Duodenal mucosa (tissue), 2 donors: ENCODE measurements around the gene PLOD1.
"Not testable (repeated sequence)": the region's sequence is repeated elsewhere in the genome, so short reads cannot be mapped to it uniquely, and the experiment has no call there.

Source experiments
- H3K27ac ChIP-seq: one replicate; pipeline ENCODE4 v1.7.0; 2013; ENCODE audit warnings: low read depth, low read length
- H3K27me3 ChIP-seq, 2 donors: one replicate each; pipeline ENCODE4 v1.7.0; 2013; ENCODE audit warnings: low read length in 2 of 2, control low read depth in 1 of 2; ENCODE audit not compliant: insufficient read depth in 2 of 2, control insufficient read depth in 1 of 2
- H3K36me3 ChIP-seq, 2 donors: one replicate each; pipeline ENCODE4 v1.7.0; 2013; ENCODE audit warnings: low read length in 2 of 2, control low read depth in 1 of 2; ENCODE audit not compliant: insufficient read depth in 2 of 2, control insufficient read depth in 1 of 2
- H3K4me1 ChIP-seq, 2 donors: one replicate each; pipeline ENCODE4 v1.7.0; 2013; ENCODE audit warnings: low read length in 2 of 2, control low read depth in 1 of 2; ENCODE audit not compliant: insufficient read depth in 2 of 2, control insufficient read depth in 1 of 2
- H3K4me3 ChIP-seq, 2 donors: one replicate each; pipeline ENCODE4 v1.7.0; 2013; ENCODE audit warnings: low read length in 2 of 2, low read depth in 1 of 2
- H3K9ac ChIP-seq, 2 donors: one replicate each; pipeline ENCODE4 v1.7.0; 2013; ENCODE audit warnings: low read length in 2 of 2, low read depth in 1 of 2
- H3K9me3 ChIP-seq, 2 donors: one replicate each; pipeline ENCODE4 v1.7.0; 2013; ENCODE audit warnings: low read length in 2 of 2, control low read depth in 1 of 2; ENCODE audit not compliant: control insufficient read depth in 1 of 2

The PLOD1 gene

DNA sequence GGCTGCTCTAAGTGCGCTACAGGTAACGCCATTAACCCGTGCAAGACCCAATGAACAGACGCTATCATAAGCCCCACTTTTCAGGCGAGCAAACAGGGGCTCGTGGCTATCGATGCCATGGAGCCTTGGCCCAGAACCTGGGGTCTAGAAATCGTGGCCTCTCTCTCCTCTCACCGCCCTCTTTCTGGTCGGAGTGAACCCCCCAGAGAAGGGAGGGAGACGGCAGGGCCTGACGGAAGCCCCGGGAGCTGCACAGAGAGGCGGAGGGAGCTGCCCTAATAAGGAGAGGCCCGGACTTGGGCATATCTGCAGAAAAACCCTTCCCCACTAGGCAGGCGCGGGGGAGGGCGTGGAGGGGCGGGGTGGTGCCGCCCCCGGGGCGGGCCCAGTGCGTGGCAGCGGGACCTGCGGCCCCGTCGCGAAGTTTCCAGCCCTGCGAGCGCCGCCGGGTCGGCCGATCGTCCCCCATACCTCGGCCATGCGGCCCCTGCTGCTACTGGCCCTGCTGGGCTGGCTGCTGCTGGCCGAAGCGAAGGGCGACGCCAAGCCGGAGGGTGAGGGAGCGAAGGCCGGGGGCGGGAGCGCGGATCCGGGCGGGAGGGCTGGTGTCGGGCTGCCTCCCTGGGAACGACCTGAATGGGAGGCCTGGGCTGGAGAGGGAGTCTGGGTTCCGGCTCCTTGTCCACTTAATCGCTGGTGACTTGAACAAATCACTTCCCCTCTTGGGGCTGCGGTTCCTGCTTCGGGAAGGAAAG, at the start of gene PLOD1:
PLOD1 (plus strand) TSS at position 416 of the 755 bp plus-strand sequence; CDS start at position 479, 63 bp downstream.
- Histone ChIP-seq H3K27ac (peak within 1 kb of the TSS; percentile 77), H3K9ac (peak within 1 kb of the TSS; percentile 82 to 86), H3K4me3 (peak within 1 kb of the TSS; percentile 72 to 83), H3K36me3 (no peaks in the 10 kb centered on the region), H3K9me3 (no peaks in the 10 kb centered on the region), H3K27me3 (no peaks in the 10 kb centered on the region), H3K4me1 (peaks cover 9 to 16% of the 10 kb centered on the region in 2 donors)

DNA sequence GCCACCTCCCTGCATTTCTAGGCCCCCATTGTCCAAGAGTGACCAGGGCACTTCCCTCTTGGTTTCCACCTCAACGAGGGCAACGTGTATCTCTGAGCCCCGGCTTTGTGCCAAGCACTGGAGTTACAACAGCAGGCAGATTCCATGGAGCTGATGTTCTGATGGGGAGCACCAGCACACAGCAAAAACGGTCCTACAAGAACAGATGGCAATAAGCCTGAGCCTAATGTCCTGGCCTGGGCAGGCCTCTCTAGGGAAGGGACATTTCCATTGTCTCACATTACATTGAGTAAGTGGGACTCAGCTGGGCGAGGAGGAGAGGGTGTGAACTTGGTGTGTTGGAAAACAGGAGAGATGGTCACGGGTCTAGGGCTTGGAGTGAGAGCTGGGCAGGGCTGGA, 48.6 kb upstream of the PLOD1 start:
- no peak overlapping the region for H3K9ac ChIP-seq
- no peak overlapping the region for H3K27ac ChIP-seq
- H3K4me1 ChIP-seq, result peaks cover 7% of the 10 kb centered on the region in 2 donors

DNA sequence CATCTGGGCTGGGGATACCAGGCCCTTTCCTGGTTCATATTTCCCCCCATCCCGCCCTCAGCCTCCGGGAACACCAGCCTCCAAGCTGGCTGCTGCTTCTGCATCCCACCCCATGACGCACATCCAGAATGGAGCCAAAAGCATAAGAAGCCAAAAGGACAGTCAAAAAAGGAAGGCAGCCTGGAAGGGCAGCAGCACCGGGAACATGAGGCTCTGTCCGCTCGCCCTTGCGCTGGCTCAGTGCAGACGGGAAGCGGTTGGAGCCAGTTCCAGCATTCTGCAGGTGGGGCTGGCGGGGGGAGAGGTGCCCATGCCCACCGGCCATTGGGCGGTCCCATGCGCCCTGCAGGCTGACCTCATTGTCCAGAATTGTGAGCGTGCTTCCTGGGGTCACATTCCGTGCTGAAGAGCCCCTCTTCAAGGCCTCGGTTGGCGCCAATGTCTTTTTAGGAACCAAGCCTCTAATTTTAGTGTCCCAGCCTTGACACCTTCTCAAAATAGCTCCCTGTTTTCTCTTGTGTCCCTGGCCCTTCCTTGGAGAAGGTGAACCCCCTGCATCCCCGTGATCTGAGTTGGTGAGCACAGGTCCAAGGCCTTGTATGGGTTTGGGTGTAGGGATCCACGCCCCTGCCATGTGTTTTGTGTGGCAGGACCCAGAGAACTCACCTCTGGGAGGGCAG, 47.4 kb upstream of the PLOD1 start:
- no peaks in the 10 kb centered on the region for H3K9me3 ChIP-seq
- H3K27me3 ChIP-seq, result no peaks in the 10 kb centered on the region
- H3K9ac ChIP-seq, result no peak overlapping the region
- H3K4me1 ChIP-seq, result peaks cover 7% of the 10 kb centered on the region in 2 donors
- H3K27ac ChIP-seq, result no peak overlapping the region
- no peaks in the 10 kb centered on the region for H3K36me3 ChIP-seq
- no peak overlapping the region for H3K4me3 ChIP-seq

More for the DNA sequence above, 48.6 kb upstream of the PLOD1 start:
- no peaks in the 10 kb centered on the region for H3K27me3 ChIP-seq
- H3K9me3 ChIP-seq, result no peaks in the 10 kb centered on the region
- no peak overlapping the region for H3K4me3 ChIP-seq
- no peaks in the 10 kb centered on the region for H3K36me3 ChIP-seq

DNA sequence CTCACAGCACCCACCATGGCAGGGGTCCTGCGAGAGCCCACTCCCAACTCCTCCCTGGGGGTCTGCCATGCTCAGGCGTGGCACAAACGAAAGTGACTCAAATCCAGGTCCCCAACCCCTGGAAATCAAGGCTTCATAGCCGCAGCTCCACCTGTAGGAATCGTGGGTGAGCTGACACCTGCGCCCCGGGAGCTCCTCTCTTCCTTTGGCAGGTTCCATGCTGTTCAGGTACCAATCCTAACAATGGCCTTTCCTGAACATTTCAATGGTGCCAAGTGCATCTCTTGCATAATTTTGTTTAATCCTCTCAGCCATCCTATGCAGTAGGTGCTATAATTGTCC, 46.9 kb upstream of the PLOD1 start:
- Histone ChIP-seq H3K4me3 (no peak overlapping the region), H3K9me3 (no peaks in the 10 kb centered on the region), H3K27ac (no peak overlapping the region), H3K36me3 (no peaks in the 10 kb centered on the region), H3K4me1 (peaks cover 6% of the 10 kb centered on the region in 2 donors), H3K9ac (no peak overlapping the region), H3K27me3 (peaks cover 0 to 4% of the 10 kb centered on the region in 2 donors)

DNA sequence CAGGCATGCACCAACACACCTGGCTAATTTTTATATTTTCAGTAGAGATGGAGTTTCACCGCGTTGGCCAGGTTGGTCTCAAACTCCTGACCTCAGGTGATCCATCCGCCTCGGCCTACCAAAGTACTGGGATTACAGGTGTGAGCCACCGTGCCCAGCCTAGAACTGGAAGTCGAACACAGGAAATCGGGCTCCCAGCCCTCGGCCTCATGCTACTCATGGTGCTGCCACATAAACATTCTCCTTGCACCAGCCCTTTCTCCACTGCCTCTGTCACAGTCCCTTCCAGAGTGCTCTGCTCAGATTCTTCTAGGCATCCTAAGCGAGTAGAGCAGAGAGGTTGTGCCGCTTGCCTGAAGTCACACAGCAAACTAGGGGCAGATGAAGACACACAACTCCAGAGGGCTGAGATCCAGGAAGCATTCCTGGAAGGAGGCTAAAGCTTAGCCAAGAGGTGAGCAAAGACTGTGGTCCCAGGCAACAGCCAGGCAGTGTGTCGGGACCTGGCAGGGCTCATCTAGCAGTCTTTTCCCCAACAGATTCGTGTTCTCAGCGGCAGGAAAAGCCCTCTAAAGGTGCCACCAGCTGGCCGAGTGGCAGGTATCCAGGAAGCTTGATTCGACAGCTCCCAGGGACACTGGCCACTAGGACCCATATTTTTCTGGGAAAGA, 46.2 kb upstream of the PLOD1 start:
- no peaks in the 10 kb centered on the region for H3K36me3 ChIP-seq
- H3K4me1 ChIP-seq, result no peaks in the 10 kb centered on the region
- no peak overlapping the region for H3K4me3 ChIP-seq
- H3K9ac ChIP-seq, result no peak overlapping the region
- H3K9me3 ChIP-seq, result no peaks in the 10 kb centered on the region
- peaks cover 0 to 4% of the 10 kb centered on the region in 2 donors for H3K27me3 ChIP-seq
- H3K27ac ChIP-seq, result no peak overlapping the region

DNA sequence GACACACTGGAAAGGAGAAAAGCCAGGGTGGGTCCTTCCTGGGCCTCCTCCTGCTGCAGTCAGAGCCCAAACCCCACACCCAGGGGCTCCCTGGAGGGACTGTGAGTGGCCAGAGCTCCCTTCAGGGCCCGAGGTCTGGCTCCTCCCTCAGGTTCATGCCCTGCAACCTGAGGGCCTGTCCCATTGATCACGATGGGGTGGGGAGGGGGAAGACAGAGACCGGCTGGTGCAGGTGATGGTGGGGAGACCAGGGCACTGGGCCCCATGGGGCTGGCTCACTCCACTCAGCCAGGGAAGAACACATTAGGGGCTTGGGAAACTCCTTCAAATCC, 45.7 kb upstream of the PLOD1 start:
- no peak overlapping the region for H3K27ac ChIP-seq
- H3K4me1 ChIP-seq, result no peaks in the 10 kb centered on the region

DNA sequence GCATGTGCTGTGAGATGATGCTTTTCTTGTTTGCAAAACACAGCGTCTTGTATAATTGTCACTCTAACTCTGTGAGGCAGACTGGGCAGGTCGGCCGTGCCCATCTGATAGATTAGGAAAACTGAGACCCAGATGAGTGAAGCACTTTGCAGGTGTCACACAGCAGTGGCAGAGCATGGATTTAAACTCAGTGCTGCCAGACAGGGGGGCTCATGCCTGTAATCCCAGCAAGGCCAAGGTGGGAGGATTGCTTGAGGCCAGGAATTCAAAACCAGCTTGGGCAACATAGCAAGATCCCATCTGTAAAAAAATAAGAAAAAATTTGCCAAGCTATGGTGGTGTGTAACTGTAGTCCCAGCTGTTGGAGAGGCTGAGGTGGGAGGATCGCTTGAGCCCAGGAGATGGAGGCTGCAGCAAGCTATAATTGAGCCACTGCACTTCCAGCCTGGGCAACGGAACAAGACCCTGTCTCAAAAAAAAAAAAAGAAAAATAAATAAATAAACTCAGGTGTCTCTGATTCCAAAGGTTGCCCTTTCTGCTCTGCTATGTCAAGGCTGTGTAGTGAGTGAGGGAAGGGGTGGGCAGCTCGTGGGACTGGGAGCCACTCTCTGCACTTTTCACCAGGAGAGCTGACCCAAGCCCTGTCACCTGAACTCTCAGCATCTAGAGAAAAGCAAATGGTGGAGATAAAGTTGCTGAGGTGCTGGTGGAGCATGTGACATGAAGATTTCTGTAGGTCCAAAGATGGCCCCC, 42.9 kb upstream of the PLOD1 start:
- H3K9ac ChIP-seq, result no peak overlapping the region
- H3K4me3 ChIP-seq, result no peak overlapping the region
- H3K4me1 ChIP-seq, result no peaks in the 10 kb centered on the region
- H3K9me3 ChIP-seq, result no peaks in the 10 kb centered on the region
- H3K27ac ChIP-seq, result no peak overlapping the region
- no peaks in the 10 kb centered on the region for H3K36me3 ChIP-seq
- H3K27me3 ChIP-seq, result peaks cover 0 to 9% of the 10 kb centered on the region in 2 donors

More for the DNA sequence above, 45.7 kb upstream of the PLOD1 start:
- H3K27me3 ChIP-seq, result peaks cover 0 to 4% of the 10 kb centered on the region in 2 donors
- no peak overlapping the region for H3K4me3 ChIP-seq
- H3K36me3 ChIP-seq, result no peaks in the 10 kb centered on the region
- no peaks in the 10 kb centered on the region for H3K9me3 ChIP-seq
- H3K9ac ChIP-seq, result no peak overlapping the region

DNA sequence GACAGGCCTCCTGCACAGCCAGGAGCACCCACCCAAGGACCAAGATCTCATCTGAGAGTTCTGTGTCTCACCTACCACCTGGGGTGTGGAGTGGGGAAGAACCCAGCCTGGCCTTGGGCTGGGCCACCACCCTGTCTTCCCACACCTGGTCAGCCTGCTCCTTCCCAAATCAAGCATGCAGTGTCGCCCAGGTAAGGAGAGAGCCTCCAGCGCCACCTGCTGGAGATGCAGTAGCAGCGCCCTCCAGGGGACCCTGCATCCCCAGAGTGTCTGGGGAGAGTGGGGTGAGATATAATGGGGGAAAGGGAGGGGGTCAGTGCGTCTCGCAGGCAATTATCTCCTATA, 40.6 kb upstream of the PLOD1 start:
- no peaks in the 10 kb centered on the region for H3K36me3 ChIP-seq
- H3K4me3 ChIP-seq, result no peak overlapping the region
- no peak overlapping the region for H3K27ac ChIP-seq
- H3K9me3 ChIP-seq, result no peaks in the 10 kb centered on the region
- H3K9ac ChIP-seq, result no peak overlapping the region
- H3K4me1 ChIP-seq, result no peaks in the 10 kb centered on the region
- peaks cover 5 to 13% of the 10 kb centered on the region in 2 donors for H3K27me3 ChIP-seq

DNA sequence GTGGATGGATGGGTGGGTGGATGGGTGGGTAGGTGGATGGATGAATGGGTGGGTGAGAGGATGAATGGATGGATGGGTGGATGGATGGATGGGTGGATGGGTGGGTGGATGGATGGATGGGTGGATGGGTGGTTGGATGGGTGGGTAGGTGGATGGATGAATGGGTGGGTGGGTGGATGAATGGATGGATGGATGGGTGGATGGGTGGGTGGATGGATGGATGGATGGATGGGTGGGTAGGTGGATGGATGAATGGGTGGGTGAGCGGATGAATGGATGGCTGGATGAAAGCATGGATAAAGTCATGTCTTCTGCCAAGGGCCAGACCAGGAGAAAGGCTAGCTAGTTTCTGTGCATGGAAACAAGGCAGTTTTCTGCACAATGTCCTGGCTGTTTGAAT, 40.0 kb upstream of the PLOD1 start:
- not testable (repeated sequence) for H3K4me3 ChIP-seq
- peaks cover 11 to 18% of the 10 kb centered on the region in 2 donors for H3K27me3 ChIP-seq

More for the DNA sequence above, 40.0 kb upstream of the PLOD1 start:
- H3K36me3 ChIP-seq, H3K4me1 ChIP-seq, H3K27ac ChIP-seq, H3K9ac ChIP-seq, H3K9me3 ChIP-seq: not testable (repeated sequence)
